HT-29 (cell line): ENCODE measurements around the gene HEPACAM. TPM values are rescaled to one million over a fixed set of nuclear protein-coding genes. Genes with fewer than 3 reads are reported as not detected.

Experiments
- DNase-seq: peaks from one replicate; pipeline ENCODE4 v3.0.0-alpha.2; 2015; ENCODE audit warnings: low spot score
- total RNA-seq: library from RNA; depleted of rRNA; stranded (reverse); fragments of >200 nt; shearing (Covaris generic); gene quantifications from 2 replicates; pipeline ENCODE4 v1.2.3, GENCODE V29; 2014

HEPACAM gene
- total RNA-seq, 1 experiment from 2014 or later = not detected

DNA sequence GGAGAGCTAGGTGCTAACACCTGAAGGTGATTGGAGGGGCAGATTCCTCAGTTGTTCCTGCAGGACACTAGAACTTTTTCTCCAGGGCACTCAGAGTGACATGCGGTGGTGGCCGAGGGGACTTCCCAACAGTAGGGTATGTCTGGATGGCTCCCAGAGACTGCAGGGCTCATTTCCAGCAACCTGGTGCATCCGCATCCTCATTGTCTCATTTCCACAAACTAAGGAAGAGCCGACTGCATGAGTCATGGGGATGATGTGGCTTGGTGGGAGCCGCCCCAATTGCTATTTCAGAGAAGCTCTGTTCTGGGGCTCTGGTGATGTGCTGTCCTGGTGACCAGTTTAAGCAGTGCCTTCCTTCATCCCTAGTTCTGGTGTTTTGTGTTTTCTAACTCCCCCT lies 35.4 kb downstream of the HEPACAM start:
- DNase-seq = no peak

DNA sequence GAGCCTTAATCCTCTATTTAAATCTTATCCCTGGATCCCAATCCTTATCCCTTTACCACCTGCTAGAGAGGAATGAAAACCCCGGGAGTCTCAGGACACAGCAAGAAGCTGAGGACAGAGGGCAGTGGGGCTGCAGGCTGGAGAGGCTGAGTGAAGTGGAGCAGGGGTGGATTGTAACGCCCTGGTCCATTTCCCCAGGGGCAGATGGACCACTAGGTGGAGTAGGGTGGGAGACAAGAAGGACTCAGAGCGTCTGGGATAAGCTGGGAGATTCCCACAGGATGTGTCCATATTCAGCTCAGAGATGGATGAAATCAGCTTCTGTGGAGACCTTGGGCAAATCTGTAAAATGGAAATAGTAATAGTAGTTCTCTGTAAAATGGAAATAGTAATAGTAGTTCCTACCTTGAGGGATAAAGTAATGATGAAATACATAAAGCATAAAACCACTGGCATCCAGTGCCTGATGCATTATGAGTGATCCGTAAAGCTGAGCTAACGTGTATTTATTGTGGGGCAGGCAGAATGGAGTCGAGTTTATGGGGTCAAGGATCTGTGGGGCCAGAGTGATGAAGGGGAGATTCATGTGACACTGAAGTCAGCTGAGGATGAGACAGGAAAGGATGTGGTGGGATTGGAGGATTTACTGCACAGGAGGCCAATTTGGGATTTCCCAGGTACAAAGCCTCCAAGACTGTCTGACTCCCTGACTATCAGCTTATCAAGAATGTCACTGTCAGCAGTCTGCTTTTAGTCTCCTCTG lies 36.3 kb downstream of the HEPACAM start:
- DNase-seq = no peak

DNA sequence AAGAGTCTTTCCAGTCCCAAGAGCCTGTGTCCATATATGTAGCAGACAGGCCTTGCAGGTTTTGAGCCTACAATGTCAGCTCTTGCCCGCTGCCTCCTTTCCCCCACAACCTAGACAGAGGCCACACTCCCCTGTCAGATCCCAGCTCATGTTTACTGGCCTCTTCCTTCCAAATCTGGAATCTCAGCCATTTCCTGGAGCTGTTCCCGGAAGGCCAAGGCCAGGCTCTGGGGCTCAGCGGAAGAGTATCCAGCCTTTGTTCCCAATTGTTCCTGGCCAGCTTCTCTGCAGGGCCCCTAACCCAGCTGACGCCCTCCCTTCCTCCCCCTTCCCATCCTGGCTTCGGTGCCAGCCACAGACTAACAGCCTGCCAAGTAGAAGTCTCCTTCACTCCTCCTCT lies 37.1 kb downstream of the HEPACAM start:
- no peak for DNase-seq

DNA sequence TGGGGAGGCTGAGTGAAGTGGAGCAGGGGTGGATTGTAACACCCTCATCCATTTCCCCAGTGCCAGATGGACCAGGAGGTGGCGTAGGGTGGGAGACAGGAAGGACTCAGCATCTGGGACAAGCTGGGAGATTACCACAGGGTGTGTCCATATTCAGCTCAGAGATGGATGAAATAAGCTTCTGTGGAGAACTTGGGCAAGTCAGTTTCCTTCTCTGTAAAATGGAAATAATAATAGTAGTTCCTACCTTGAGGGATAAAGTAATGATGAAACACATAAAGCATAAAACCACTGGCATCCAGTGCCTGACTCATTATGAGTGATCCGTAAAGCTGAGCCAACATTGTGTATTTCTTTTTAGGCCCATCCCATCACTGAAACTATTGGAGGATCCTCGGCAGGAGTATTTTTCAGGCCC lies 37.6 kb downstream of the HEPACAM start:
- no peak for DNase-seq

DNA sequence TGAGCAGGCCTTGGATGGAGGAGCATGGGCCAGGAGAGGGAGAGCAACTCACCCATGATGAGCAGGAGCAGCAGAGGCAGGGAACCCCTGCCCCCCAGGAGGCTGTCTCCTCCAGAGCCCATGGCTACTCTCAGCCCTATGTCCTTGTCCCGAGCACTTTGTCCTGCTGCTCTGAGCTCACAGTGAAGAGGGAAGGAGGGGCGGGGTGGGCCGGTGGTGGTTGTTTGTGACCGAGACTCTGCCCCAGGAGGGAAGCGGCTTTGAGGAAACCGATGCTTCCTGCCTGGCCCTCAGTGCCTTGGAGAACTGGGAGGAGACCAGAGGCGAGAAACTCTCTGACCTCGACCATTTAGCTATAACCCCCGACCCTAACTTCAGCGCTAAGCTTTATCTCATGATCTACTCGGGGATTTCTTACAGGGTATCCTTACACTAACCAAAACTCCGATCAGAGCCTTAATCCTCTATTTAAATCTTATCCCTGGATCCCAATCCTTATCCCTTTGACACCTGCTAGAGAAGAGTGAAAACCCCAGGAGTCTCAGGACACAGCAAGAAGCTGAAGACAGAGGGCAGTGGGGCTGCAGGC lies 38.1 kb downstream of the HEPACAM start, which contains the start of gene ROBO4:
TSS of gene ROBO4 (minus strand) at position 192 of the 589 bp plus-strand sequence. CDS start at position 122, 70 bp downstream.
- no peak for DNase-seq

DNA sequence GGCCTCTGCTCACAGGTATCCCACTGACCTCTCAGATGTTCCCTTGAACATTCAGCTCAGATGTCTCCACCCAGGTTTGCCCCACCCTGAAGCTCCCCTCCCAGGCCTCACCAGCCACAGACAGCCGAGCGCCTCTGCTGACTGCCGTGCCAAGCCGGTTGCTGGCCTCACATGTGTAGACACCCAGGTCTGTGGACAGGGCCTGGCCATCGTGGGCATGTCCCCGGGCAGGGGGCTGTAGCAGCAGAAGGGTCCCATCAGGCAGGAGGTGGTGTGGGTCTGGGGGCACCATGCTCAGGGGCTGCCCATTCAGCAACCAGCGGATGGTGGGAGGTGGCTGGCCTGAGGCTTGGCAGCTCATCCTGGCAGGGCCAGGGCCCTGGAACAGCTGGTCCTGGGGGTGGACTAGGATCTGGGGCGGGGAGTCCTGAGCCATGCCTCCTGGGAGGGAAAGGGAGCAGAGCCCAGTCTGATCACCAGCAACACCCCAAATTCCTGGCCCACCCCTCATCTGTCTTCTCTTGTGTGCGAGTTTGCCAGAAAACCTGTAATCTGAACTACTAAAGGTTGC lies 38.9 kb downstream of the HEPACAM start:
- no peak for DNase-seq

DNA sequence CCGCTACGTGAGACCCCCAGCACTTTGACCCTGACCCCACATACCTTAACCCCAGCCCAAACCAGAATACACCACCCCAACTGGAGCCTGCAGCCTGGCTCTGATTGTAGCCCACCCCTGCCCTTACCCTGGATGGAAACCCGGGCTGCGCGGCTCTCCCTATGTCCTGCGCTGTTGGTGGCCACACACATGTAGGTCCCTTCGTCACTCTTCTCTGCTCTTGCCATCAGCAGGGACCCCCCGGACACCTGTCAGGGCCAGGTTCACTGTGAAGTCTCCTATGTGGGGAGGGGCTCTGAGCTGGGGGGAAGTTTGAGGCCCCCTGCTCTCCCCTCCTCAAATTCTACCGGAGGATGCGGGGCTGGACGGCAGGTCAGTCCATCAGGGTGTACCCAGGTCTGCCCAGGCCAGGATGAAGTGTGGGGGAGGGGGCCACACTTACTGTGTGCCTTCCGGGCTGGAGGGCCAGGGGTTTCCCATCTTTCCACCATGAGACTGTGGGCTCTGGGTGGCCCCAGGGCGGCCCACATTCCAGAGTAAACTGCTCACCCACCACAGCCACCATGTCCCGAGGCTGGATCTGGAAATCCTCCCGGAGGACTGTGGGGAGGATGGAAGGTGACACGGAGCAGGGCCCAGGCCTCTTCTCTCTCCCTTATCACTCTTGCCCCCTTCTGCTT lies 39.6 kb downstream of the HEPACAM start:
- no peak for DNase-seq

DNA sequence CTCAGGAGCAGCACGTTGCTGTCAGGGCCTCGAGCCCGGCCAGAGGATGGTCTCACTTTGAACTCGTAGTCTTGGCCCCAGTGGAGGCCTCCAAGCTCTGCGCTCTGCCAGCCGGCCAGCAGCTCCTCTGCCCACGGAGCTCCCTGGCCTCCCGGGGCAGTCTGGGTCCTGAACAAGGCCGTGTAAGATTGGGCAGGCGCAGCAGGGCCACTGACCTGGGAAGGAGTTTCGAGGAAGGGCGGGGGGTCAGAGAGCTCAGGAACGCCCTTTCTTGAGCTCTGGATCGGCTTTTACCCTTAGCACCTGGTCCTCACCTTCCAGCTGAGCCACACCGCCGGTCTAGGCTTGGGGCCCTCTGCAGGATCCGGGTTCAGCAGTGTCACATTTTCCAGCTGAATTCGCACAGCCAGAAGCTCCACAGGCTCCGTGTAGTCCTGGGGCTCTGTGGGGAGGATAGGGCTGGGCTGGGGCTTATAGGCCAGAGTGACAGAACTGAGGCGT lies 40.3 kb downstream of the HEPACAM start:
- no peak for DNase-seq

DNA sequence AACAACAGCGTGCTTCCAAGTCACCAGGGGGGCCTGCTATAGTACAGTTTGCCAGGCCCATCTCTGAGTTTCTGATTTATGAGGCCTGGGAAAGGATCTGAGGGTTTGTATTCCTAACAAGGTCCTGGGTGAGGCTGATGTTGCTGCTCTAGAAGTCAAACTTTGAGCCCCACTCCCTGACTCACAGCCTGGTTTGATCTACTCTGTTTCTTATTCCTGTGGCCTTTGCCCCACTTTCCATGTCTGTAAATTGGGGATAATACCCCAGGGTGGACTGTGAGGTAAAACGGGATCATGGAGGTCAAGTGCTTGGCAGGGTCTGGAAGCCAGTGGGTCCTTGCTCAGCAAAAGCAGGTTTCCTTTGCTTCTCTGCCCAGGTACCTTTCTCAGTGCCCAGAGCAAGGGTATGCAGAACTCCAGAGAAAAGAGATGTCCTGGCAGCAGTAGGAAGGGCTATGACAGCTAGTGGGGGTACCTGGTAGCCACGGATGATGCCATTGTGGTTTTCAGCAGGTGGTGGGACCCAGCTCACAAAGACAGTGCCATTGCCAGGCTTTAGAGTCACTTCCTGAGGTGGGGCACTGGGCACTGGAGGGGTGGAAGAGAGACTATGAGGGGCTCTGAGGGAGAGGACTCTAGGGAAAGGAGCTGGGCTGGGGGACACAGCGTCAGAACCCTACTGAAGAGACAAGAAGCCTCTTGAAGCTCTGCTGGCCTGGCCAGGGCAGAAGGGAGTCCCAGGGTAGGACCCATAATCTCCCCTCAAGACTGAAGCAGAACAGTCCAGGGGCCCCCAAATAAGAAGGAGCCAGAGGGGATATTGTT lies 41.0 kb downstream of the HEPACAM start:
- DNase-seq = no peak

DNA sequence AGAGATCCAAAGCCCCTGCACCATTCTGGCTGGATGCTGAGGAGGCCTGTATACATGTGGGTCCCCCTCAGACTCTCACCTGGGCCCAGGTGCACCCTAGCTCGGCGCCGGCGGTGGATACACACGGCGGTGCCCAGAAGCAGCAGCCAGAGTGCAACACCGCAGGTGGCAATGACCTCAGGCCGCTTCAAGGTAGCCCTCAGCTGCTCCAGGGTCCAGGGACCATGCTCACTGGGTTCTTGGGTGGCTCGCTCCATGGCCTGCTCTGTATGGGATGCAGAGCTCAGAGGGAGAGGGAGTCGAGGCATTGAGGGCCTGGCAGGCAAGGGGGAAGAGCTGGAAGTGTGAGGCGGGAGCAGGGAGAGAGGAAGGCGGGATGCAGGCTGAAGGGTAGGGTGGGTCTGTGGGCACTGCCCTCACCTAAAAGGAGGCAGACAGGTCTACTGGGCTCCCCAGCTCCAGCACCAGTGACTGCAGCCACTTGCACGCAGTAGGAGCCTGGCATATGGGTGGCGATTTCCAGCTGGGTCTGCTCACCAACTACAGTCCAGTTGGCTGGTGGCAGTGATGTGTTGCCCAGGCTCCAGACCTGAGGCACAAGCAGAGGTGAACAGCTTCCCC lies 42.0 kb downstream of the HEPACAM start:
- no peak for DNase-seq

DNA sequence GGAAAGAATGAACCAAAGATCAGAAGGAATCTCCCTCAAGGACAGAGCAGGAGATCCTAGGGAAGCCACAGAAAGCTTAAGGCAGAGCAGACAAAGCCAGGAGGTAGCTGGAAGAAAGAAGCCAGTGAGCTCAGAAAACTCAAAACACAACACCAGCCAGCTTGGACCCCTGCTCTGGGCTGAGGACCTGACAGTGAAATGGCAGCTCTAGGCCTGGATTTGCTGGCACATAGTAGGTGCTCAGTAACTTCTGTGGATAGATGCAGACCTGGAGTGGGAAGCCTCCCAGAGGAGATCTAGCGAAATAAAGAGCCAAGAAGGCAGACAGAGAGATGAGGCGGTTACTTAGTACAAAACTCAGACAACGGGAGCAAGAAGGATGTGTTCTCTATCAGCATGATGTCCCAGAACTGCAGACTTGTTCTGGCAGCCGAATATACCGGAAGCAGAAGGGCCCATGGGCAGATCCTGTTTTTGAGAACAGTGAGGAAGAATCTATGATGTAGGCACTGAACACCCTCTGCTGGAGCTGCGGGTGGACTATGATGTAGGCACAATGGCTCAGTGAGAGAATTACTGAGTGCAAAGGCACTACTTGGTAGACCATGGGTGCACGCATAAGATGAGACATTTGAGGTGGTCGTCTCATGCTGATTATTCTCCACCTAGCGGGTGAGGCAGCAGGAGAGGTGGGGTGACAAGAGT lies 42.9 kb downstream of the HEPACAM start:
- no peak for DNase-seq

DNA sequence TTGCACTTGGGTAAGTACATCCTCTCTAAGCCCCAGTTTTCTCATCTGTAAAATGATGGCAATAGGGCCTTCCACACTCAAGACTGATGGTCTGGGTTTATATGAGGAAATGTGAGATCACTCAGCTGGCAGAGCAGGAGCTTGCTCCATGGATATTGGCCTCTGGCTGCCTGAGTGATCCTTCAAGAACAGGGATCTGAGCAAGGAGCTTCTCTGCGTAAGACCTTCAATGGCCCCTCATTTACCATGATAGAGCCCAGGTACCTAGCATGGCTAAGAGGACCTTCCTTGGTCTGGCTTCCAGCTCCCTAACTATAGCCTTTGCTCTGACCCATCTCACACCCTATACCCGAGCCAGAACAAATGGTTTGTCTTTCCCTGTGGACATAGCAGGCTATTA lies 43.7 kb downstream of the HEPACAM start:
- DNase-seq = no peak

DNA sequence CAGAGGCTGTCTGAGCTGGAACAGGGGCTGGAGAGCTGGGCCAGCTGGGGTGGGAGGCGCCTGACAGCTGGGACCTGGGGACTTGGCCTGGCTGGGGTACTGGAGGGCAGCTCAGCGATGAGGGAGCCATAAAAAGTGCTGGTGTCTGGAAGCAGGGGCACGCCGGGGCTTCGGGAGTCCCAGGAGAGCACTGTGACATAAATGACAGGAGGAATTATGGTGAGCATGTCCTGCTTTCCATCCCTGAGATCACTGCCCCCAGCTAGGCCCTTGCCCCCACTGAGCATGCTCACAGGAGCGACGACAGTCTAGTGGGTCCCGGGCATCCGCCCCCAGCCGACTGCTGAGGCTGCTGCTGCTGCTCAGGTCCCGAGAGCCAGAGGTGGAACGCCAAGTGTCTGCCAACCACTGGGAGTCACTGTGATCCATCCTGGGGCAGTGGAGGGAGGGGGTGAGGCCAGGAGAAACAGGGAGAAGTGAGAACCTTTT lies 44.4 kb downstream of the HEPACAM start:
- no peak for DNase-seq

DNA sequence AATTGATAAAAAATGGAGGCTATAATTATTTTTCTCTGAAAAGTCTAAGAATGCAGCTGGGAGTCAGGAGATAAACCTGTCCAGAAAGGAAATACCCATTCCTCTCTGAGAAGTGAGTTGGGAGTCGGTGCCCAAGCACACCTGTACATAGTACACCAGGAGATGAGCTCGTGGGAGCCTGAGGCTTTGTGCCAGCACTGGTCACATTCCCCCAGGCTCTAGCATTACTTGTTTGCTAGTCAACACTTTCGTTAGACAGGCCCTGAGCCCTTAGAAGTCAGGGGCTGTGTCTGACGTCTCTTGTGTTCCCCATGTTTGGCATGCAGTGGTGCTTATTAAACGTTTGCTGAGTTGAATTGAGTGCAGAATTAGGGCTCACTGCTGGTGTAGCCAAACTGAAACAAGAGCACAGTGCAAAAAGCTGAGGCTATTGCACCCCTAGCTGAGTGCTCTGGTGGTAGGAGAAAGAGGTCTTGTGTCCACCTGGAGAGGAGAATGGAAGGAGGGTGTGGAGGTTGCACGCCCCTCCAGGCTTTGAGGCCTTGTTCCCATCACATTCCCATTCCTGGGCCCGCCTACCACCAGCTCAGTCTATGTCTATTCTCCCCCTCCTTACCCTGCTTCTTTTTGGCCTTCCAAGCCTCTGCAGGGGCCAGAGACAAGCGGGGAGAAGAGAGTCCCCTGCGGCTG lies 45.0 kb downstream of the HEPACAM start:
- DNase-seq = no peak

DNA sequence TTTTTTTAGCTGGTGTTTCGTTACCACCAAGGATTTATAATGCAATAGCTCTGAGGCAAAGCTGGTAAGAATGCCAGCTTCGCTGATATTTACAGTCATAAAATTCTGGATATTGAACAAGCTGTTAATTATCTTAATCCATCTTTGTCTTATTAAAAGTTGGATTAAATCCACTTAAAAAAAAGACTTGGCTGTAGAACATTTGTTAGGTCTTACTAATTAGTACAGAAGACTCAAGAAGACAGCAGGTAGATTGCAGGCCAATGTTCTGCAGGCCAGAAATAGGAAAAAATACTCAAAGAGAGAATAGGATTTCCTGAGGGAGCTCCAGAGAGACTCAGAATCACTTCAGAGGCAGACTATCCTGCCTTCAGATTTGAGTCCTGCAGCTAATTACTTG lies 45.7 kb downstream of the HEPACAM start:
- no peak for DNase-seq

DNA sequence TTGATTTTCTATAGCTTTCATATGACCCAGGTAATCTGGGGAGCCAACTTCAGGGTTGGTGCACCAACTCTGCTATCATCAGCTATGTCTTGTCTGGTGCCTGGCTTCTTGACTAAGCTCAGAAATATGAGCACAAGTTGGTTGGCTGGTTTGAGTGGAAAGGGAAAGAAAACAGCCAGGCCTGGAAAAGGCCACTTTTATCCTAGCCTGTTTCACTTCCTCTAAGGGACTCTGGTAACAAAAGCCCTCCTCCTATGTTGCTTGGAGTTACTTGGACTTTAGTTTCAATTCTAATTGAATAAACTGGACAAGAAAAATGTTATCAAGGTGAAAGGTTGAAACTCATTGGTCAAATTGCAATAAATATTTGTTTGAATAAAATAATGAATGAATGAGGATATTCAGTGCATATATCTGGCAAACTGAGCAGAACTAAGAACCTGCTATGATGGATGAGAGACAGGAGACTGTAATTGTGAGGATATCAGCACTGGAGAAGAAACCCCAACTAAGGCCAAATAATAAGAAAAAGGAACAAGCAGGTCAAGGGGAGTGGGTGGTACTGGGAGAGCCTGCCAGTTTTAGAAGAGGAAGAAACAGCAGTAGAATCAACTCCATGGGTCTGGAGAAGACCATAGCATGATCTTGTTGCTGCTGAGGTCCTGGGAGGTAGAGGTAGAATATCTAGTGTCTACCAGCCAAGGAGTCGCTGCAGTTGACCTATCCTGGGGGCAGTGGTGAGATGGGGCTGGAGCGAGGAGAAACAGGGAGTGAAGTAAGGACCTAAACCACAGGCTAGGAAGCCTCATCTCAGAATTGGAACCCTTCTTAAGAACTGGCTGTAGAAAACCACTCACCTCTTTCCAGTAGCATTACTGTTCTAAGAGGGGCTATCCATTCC lies 46.4 kb downstream of the HEPACAM start:
- no peak for DNase-seq

DNA sequence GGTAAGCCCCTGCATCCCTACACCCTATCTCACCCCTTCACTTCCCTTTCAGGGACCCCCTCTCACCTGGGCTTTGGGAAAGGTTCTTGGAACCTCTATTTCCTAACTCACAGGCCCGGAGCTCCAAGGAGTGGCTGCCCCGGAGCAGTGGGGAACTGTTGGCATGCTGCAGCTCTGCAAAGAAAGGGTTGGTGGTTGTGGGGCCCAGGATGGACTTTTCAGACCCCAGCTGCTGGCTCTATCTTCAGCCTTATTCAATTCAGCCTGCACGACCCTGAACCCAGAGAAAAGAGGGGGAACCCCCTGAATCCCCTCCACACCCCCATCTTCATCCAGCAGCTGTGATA lies 48.2 kb downstream of the HEPACAM start:
- no peak for DNase-seq

DNA sequence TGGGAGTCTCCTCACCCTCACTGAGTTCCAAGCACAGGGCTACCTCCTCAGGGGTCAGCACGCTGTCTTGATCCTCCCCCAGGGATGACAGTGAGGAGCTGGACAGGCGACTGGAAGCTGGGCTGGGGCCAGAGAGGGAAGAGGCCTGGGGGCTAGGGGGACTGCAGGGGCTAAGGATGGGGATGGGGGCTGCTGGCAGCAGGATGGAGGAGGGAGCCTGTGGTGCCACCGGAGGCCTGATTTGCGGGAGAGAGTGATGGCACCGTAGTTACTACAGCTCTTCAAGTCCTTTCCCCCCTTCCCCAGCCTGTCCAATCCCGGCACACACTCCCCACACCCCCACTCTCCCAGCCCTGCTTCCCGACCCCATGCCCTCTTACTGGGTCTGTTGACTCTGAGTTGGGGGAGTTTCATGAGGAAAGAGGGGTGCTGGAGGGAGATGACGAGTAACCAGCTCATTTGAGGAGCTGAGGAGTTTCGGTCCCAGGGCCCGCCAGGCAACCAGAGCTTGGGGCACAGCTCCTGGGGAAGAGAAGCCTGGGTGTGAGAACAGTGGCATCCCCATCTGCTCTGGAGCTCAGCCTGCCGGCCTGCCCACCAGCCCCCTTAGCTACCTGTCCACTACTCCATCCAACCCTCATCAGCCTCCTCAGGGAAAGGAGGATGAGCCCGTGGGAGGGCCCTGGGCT lies 48.7 kb downstream of the HEPACAM start:
- DNase-seq = no peak
